PC-9 (cell line): Measurements from ENCODE around the gene TXNRD1. TPM values are rescaled to one million over a fixed set of nuclear protein-coding genes. Genes with fewer than 3 reads are reported as not detected.

Experiments used
- BruUV-seq: library from RNA; stranded (reverse); fragments of 400-500 nt; replicated peaks from 2 replicates; lab custom pipeline; 2021; lab: Mats Ljungman, UMichigan
- CTCF ChIA-PET: fragments of 300-600 bp; sonication (Branson Sonifier 250); formaldehyde crosslinking; loops from one replicate; lab custom pipeline; 2022; ENCODE audit warnings: antibody characterized with exemption; lab: Charles Lee
- POLR2A ChIA-PET: fragments of 300-600 bp; sonication (Branson Sonifier 250); formaldehyde crosslinking; loops from one replicate; lab custom pipeline; 2022; ENCODE audit warnings: antibody characterized with exemption; ENCODE audit not compliant: unreplicated experiment; lab: Charles Lee
- DNase-seq, 2 experiments: peaks; one replicate each; pipeline versions ENCODE4 v3.0.0 to v3.0.0-alpha.2; 2015 to 2022; ENCODE audit warnings: mixed read lengths in 1 of 2
- H2AFZ ChIP-seq: fragments of 200-600 bp; sonication (generic); 2 replicates; pipeline ENCODE4 v1.8.1; 2017; ENCODE audit warnings: antibody characterized with exemption
- H3F3A ChIP-seq: fragments of 200-600 bp; sonication (generic); 2 replicates; pipeline ENCODE4 v1.8.1; 2017; ENCODE audit warnings: antibody characterized with exemption, mild to moderate bottlenecking, low read depth; ENCODE audit not compliant: insufficient read depth
- H3K27ac ChIP-seq: fragments of 200-600 bp; sonication (generic); 2 replicates; pipeline ENCODE4 v1.6.1; 2016; ENCODE audit warnings: mixed run types
- H3K27me3 ChIP-seq: fragments of 200-600 bp; sonication (generic); 2 replicates; pipeline ENCODE4 v1.6.1; 2016; ENCODE audit warnings: low read depth, mixed run types; ENCODE audit not compliant: insufficient read depth
- H3K36me3 ChIP-seq: fragments of 200-600 bp; sonication (generic); 2 replicates; pipeline ENCODE4 v1.6.1; 2016; ENCODE audit warnings: low read depth, mixed run types
- H3K4me1 ChIP-seq: fragments of 200-600 bp; sonication (generic); replicated peaks from 2 replicates; pipeline ENCODE4 v1.6.1; 2016; ENCODE audit warnings: mixed run types; ENCODE audit not compliant: insufficient read depth
- H3K4me2 ChIP-seq: fragments of 200-600 bp; sonication (generic); 2 replicates; pipeline ENCODE4 v1.6.1; 2017; ENCODE audit warnings: mixed run types
- H3K4me3 ChIP-seq: fragments of 200-600 bp; sonication (generic); 2 replicates; pipeline ENCODE4 v1.6.1; 2016; ENCODE audit warnings: mixed run types
- H3K79me2 ChIP-seq: fragments of 200-600 bp; sonication (generic); 2 replicates; pipeline ENCODE4 v1.6.1; 2017; ENCODE audit warnings: low read depth, mixed run types
- H3K9me2 ChIP-seq: fragments of 200-600 bp; sonication (generic); 2 replicates; pipeline ENCODE4 v1.8.1; 2017; ENCODE audit warnings: mild to moderate bottlenecking; ENCODE audit not compliant: insufficient read depth
- H3K9me3 ChIP-seq: fragments of 200-600 bp; sonication (generic); 2 replicates; pipeline ENCODE4 v1.8.1; 2016; ENCODE audit warnings: low read depth; ENCODE audit not compliant: insufficient read depth
- H4K20me1 ChIP-seq: fragments of 200-600 bp; sonication (generic); 2 replicates; pipeline ENCODE4 v1.8.1; 2017; ENCODE audit not compliant: insufficient read depth
- EZH2 ChIP-seq: fragments of 200-600 bp; sonication (generic); IDR thresholded peaks from 2 replicates; pipeline ENCODE4 v1.8.0; 2017; ENCODE audit warnings: antibody characterized with exemption, low read depth
- intact Hi-C: fragments of 100-400 bp; cut with micrococcal nuclease; formaldehyde crosslinking; loops from one replicate; pipeline ENCODE4 v1.10.0; 2022; ENCODE audit not compliant: unreplicated experiment
- total RNA-seq: library from RNA; stranded (reverse); gene quantifications from 2 replicates; pipeline ENCODE4 v1.2.3, GENCODE V29; 2021
- TF ChIP-seq, protein P1 (sequence below): fragments of 200-600 bp; sonication (generic); conservative IDR thresholded peaks from 2 replicates; pipeline ENCODE4 v1.6.1; 2017; ENCODE audit warnings: mixed run types, antibody characterized with exemption, mild to moderate bottlenecking, moderate library complexity

Gene TXNRD1
- total RNA-seq, 1 experiment from 2014 or later, result 1,250 TPM

DNA sequence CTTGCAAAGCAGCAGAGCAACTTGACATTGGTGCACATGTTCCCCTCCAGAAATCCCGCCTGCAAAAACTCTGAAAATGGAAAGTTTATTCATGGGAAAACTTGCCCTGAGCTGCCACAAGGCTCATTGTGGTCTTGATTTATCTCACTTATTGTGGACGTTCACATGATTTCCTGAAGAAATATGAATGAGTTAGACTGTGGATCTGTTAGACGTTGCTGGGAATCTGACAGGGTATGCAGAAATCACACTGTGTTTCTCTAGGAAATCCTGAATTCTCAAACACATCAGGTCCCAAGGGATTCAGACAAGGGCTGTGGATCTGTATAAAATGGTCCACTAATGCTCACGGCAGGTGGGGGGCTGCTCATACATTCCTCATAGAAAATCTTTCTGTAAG lies 160.2 kb downstream of the TXNRD1 start:
- Histone ChIP-seq H3K79me2 (no peaks in the 10 kb centered on the region), H3K36me3 (no peaks in the 10 kb centered on the region), H2AFZ (no peak overlapping the region), H3K27me3 (no peaks in the 10 kb centered on the region), H3K9me3 (no peaks in the 10 kb centered on the region), H3K4me1 (peaks cover 62% of the 10 kb centered on the region), H3K4me2 (no peak overlapping the region), H4K20me1 (no peaks in the 10 kb centered on the region), H3K27ac (no peak overlapping the region), H3F3A (peaks cover 47% of the 10 kb centered on the region), H3K4me3 (no peak overlapping the region), H3K9me2 (no peaks in the 10 kb centered on the region)
- CTCF ChIA-PET, result interaction anchor here (0.7 kb wide), 1 partner anchor 330 kb away, joined by 4 read pairs; no protein-coding TSS in a partner anchor
- intact Hi-C loops, result no loop called here
- peak in 1 of 2 experiments; percentile 28 for DNase-seq
- TF ChIP-seq, protein P1, sequence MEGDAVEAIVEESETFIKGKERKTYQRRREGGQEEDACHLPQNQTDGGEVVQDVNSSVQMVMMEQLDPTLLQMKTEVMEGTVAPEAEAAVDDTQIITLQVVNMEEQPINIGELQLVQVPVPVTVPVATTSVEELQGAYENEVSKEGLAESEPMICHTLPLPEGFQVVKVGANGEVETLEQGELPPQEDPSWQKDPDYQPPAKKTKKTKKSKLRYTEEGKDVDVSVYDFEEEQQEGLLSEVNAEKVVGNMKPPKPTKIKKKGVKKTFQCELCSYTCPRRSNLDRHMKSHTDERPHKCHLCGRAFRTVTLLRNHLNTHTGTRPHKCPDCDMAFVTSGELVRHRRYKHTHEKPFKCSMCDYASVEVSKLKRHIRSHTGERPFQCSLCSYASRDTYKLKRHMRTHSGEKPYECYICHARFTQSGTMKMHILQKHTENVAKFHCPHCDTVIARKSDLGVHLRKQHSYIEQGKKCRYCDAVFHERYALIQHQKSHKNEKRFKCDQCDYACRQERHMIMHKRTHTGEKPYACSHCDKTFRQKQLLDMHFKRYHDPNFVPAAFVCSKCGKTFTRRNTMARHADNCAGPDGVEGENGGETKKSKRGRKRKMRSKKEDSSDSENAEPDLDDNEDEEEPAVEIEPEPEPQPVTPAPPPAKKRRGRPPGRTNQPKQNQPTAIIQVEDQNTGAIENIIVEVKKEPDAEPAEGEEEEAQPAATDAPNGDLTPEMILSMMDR, result no peak
- no peak for TF ChIP-seq EZH2
- BruUV-seq, result no TSS peak
- POLR2A ChIA-PET, result no interaction called here

DNA sequence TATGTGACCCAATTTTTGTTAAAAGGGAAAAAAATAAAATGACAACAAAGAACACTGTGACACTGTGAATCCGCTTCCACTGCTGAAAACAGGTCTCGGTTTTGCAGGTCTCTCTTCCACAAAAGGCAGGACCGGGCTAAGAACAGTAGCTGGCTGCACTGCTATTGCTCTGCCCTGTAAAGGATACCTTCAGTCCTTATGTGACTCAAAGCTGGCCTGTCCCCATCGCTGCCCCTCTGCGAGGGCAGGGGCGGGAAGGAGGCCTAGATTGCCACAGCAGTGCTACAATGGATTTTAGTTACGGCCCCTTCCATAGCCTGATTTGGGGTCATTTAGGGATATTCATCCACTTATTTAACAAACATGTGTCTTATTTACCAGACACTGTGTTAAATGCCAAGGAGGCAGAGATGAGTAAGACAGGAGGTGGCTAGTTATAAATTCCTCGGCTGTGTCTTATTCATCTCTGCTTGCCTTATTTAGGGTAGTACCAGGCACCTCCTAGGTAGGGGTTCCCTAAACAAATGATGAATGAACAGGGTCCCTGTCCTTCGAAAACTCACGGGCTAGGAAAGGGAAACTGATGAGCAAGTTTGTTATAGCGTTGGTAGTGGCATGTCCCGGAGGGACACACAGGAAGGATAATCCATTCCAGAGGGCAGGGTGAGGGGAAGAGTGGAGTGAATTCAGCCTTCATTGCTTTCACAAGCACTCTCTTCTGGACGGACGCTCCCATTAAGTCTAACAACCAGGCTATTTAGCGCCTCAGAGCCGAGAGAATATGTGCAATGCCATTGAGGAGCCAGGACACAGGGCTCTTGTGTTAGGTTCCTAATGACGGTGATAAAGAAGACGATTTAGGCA lies 161.3 kb downstream of the TXNRD1 start:
- peak in 1 of 2 experiments; percentile 41 for DNase-seq
- H3K27ac ChIP-seq, result peak overlapping the region; percentile 24; the same call in 1 of the 2 replicates
- H4K20me1 ChIP-seq, result no peaks in the 10 kb centered on the region
- H3K9me2 ChIP-seq, result no peaks in the 10 kb centered on the region
- BruUV-seq, result no TSS peak
- H3K9me3 ChIP-seq, result no peaks in the 10 kb centered on the region
- H2AFZ ChIP-seq, result no peak overlapping the region
- no peaks in the 10 kb centered on the region for H3K27me3 ChIP-seq
- H3K4me3 ChIP-seq, result no peak overlapping the region
- no peaks in the 10 kb centered on the region for H3K36me3 ChIP-seq
- peak overlapping the region; percentile 39 for H3K4me2 ChIP-seq
- intact Hi-C loops, result no loop called here
- peaks cover 55% of the 10 kb centered on the region for H3K4me1 ChIP-seq
- no peaks in the 10 kb centered on the region for H3K79me2 ChIP-seq
- POLR2A ChIA-PET, result no interaction called here
- H3F3A ChIP-seq, result peaks cover 44% of the 10 kb centered on the region; the same call in 1 of the 2 replicates
- no peak for TF ChIP-seq EZH2
- TF ChIP-seq, protein P1, result no peak
- CTCF ChIA-PET, result interaction anchor here (0.7 kb wide), 1 partner anchor 331 kb away, joined by 4 read pairs; no protein-coding TSS in a partner anchor

DNA sequence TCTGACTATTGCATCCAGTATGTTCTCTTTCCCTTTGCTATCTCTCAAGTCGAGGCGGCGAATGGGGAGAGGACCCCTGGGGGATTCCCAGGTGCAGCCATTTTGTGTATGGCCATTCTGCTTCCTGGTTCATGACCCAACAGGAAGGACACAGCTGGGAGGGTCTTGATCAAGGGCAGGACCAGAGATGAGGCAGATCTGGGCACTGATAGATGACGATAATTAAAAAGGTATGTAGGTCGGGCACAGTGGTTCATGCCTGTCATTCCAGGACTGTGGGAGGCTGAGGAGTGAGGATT lies 161.9 kb downstream of the TXNRD1 start:
- Histone ChIP-seq H3F3A (peaks cover 40% of the 10 kb centered on the region; the same call in 1 of the 2 replicates), H3K79me2 (no peaks in the 10 kb centered on the region), H3K9me3 (no peaks in the 10 kb centered on the region), H3K4me2 (no peak overlapping the region), H3K9me2 (no peaks in the 10 kb centered on the region), H3K4me1 (peaks cover 54% of the 10 kb centered on the region), H3K27me3 (no peaks in the 10 kb centered on the region), H3K27ac (no peak overlapping the region), H3K4me3 (no peak overlapping the region), H3K36me3 (no peaks in the 10 kb centered on the region), H2AFZ (no peak overlapping the region), H4K20me1 (no peaks in the 10 kb centered on the region)
- ChIA-PET POLR2A (no interaction called here), CTCF (no interaction called here)
- DNase-seq, result peak in 1 of 2 experiments; percentile 35
- BruUV-seq, result no TSS peak
- intact Hi-C loops, result no loop called here
- TF ChIP-seq EZH2, result no peak
- TF ChIP-seq, protein P1, result no peak
